GM23338 (cell line): ENCODE data around the gene SPTA1. TPM values are rescaled to one million over a fixed set of nuclear protein-coding genes. Genes with fewer than 3 reads are reported as not detected.

Experiments used
- ATAC-seq: fragments of 200-7000 bp; cut with Tn5 transposase; 3 replicates; pipeline ENCODE4 v1.9.1; 2020
- DNase-seq: peaks from one replicate; pipeline ENCODE4 v3.0.0-alpha.2; 2015; ENCODE audit warnings: low spot score
- H2AFZ ChIP-seq: fragments of 200-600 bp; sonication (generic); 2 replicates; pipeline ENCODE4 v1.8.0; 2016; ENCODE audit warnings: antibody characterized with exemption, mild to moderate bottlenecking, moderate library complexity
- H3F3A ChIP-seq: fragments of 200-600 bp; sonication (generic); replicated peaks from 2 replicates; pipeline ENCODE4 v1.8.0; 2017; ENCODE audit warnings: antibody characterized with exemption, mixed run types, low read depth
- H3K27ac ChIP-seq: fragments of 200-600 bp; sonication (generic); 2 replicates; pipeline ENCODE4 v1.6.1; 2016; ENCODE audit warnings: low read depth
- H3K27me3 ChIP-seq: fragments of 200-600 bp; sonication (generic); 2 replicates; pipeline ENCODE4 v1.8.0; 2016; ENCODE audit warnings: mild to moderate bottlenecking, mixed run types, moderate library complexity; ENCODE audit not compliant: insufficient read depth
- H3K36me3 ChIP-seq: fragments of 200-600 bp; sonication (generic); 2 replicates; pipeline ENCODE4 v1.8.0; 2016; ENCODE audit warnings: mild to moderate bottlenecking; ENCODE audit not compliant: insufficient read depth
- H3K4me1 ChIP-seq: fragments of 200-600 bp; sonication (generic); 2 replicates; pipeline ENCODE4 v1.8.0; 2016; ENCODE audit warnings: mild to moderate bottlenecking, moderate library complexity; ENCODE audit not compliant: insufficient read depth
- H3K4me2 ChIP-seq: fragments of 200-600 bp; sonication (generic); 2 replicates; pipeline ENCODE4 v1.7.1; 2017; ENCODE audit warnings: mixed run types
- H3K4me3 ChIP-seq: fragments of 200-600 bp; sonication (generic); 2 replicates; pipeline ENCODE4 v1.6.1; 2016; ENCODE audit warnings: mixed run types
- H3K79me2 ChIP-seq: fragments of 200-600 bp; sonication (generic); replicated peaks from 2 replicates; pipeline ENCODE4 v1.8.0; 2017; ENCODE audit warnings: mild to moderate bottlenecking; ENCODE audit not compliant: insufficient read depth
- H3K9me2 ChIP-seq: fragments of 200-600 bp; sonication (generic); 2 replicates; pipeline ENCODE4 v1.8.0; 2017; ENCODE audit not compliant: insufficient read depth
- H4K20me1 ChIP-seq: fragments of 200-600 bp; sonication (generic); replicated peaks from 2 replicates; pipeline ENCODE4 v1.8.0; 2017; ENCODE audit warnings: mild to moderate bottlenecking; ENCODE audit not compliant: insufficient read depth
- H3K27ac Mint-ChIP-seq: 2 replicates; pipeline ENCODE4 v1.8.0; 2020; ENCODE audit warnings: inconsistent platforms, mild to moderate bottlenecking, moderate library complexity, mixed read lengths
- H3K27me3 Mint-ChIP-seq: 3 replicates; pipeline ENCODE4 v1.8.0; 2022; ENCODE audit warnings: low read depth, mild to moderate bottlenecking, moderate library complexity, mixed read lengths, inconsistent platforms; ENCODE audit not compliant: insufficient read depth, poor library complexity
- H3K36me3 Mint-ChIP-seq: 3 replicates; pipeline ENCODE4 v1.8.0; 2021; ENCODE audit warnings: low read depth, mild to moderate bottlenecking, inconsistent platforms, moderate library complexity, mixed read lengths
- H3K4me1 Mint-ChIP-seq: 3 replicates; pipeline ENCODE4 v1.8.0; 2020; ENCODE audit warnings: mild to moderate bottlenecking, inconsistent platforms, mixed read lengths
- H3K4me3 Mint-ChIP-seq: 3 replicates; pipeline ENCODE4 v1.8.0; 2021; ENCODE audit warnings: moderate library complexity, mild to moderate bottlenecking, inconsistent platforms, mixed read lengths
- H3K9me3 Mint-ChIP-seq: 3 replicates; pipeline ENCODE4 v1.8.0; 2020; ENCODE audit warnings: moderate library complexity, mild to moderate bottlenecking, inconsistent platforms, mixed read lengths
- CREB1 ChIP-seq: fragments of 250-450 bp; sonication (Bioruptor Pico); IDR thresholded peaks from 2 replicates; pipeline ENCODE4 v1.5.0; 2020; ENCODE audit warnings: low read depth, mild to moderate bottlenecking, moderate library complexity
- ETS1 ChIP-seq: IDR thresholded peaks from 2 replicates; pipeline ENCODE4 v1.6.1; 2016; ENCODE audit warnings: antibody characterized with exemption
- EZH2phosphoT487 ChIP-seq: fragments of 200-600 bp; sonication (generic); IDR thresholded peaks from one replicate; pipeline ENCODE4 v1.8.1; 2018; ENCODE audit warnings: antibody characterized with exemption; ENCODE audit not compliant: unreplicated experiment
- REST ChIP-seq: IDR thresholded peaks from one replicate; pipeline ENCODE4 v1.6.1; 2018; ENCODE audit warnings: antibody characterized with exemption; ENCODE audit not compliant: unreplicated experiment
- STAT1 ChIP-seq: IDR thresholded peaks from one replicate; pipeline ENCODE4 v1.6.1; 2016; ENCODE audit warnings: antibody characterized with exemption; ENCODE audit not compliant: unreplicated experiment
- ZNF114 ChIP-seq: fragments of 250-450 bp; sonication (Bioruptor Pico); IDR thresholded peaks from 2 replicates; pipeline ENCODE4 v1.5.0; 2020; ENCODE audit warnings: mild to moderate bottlenecking, moderate library complexity
- ZNF331 ChIP-seq: fragments of 250-450 bp; sonication (Bioruptor Pico); IDR thresholded peaks from 2 replicates; pipeline ENCODE4 v1.5.0; 2020; ENCODE audit warnings: low read depth, mild to moderate bottlenecking, moderate library complexity
- polyA plus RNA-seq: library from polyadenylated mRNA; unstranded; fragments of >200 nt; fragmentation: Nextera tagmentation; extraction: Ambion mirVana; gene quantifications from 2 replicates; pipeline ENCODE4 v1.2.1, GENCODE V29; 2016
- total RNA-seq: library from RNA; depleted of rRNA; stranded (reverse); fragments of >200 nt; shearing (Covaris generic); gene quantifications from 2 replicates; pipeline ENCODE4 v1.2.3, GENCODE V29; 2014
- TF ChIP-seq, protein P1 (sequence below): fragments of 250-450 bp; sonication (Bioruptor Pico); IDR thresholded peaks from 2 replicates; pipeline ENCODE4 v1.5.0; 2020; ENCODE audit warnings: mild to moderate bottlenecking, moderate library complexity
- TF ChIP-seq, protein P2 (sequence below), 2 experiments: fragments of 200-600 bp in 1 of 2; sonication (generic) in 1 of 2; conservative IDR thresholded peaks; 2 replicates each; pipeline versions ENCODE4 v1.5.1 to v1.6.1; 2016 to 2017; ENCODE audit warnings: antibody characterized with exemption in 2 of 2, low read depth in 2 of 2, mild to moderate bottlenecking in 2 of 2, moderate library complexity in 1 of 2

Gene SPTA1
- total and polyA plus RNA-seq, 2 experiments from 2014 or later, result not detected

- Histone ChIP-seq H3K4me1 (no peaks in the 10 kb centered on the region), H3K27me3 (no peaks in the 10 kb centered on the region), H4K20me1 (no peaks in the 10 kb centered on the region), H3K4me2 (no peak within 1 kb of the TSS), H2AFZ (no peak within 1 kb of the TSS), H3K36me3 (no peaks in the 10 kb centered on the region), H3K9me2 (no peaks in the 10 kb centered on the region), H3K27ac (no peak within 1 kb of the TSS), H3K4me3 (no peak within 1 kb of the TSS), H3F3A (no peaks in the 10 kb centered on the region), H3K79me2 (no peaks in the 10 kb centered on the region)
- Mint-ChIP-seq H3K27me3 (no peaks in the 10 kb centered on the region), H3K9me3 (no peaks in the 10 kb centered on the region), H3K4me1 (no peaks in the 10 kb centered on the region), H3K36me3 (no peaks in the 10 kb centered on the region), H3K4me3 (no peak within 1 kb of the TSS), H3K27ac (no peak within 1 kb of the TSS)
- DNase-seq, result no peak
- ATAC-seq, result no peak
- no peak for TF ChIP-seq ZNF114 (CRISPR knock-in tag)
- no peak for TF ChIP-seq EZH2phosphoT487
- TF ChIP-seq ZNF331 (CRISPR knock-in tag), result no peak
- TF ChIP-seq REST, result no peak
- TF ChIP-seq, protein P1, sequence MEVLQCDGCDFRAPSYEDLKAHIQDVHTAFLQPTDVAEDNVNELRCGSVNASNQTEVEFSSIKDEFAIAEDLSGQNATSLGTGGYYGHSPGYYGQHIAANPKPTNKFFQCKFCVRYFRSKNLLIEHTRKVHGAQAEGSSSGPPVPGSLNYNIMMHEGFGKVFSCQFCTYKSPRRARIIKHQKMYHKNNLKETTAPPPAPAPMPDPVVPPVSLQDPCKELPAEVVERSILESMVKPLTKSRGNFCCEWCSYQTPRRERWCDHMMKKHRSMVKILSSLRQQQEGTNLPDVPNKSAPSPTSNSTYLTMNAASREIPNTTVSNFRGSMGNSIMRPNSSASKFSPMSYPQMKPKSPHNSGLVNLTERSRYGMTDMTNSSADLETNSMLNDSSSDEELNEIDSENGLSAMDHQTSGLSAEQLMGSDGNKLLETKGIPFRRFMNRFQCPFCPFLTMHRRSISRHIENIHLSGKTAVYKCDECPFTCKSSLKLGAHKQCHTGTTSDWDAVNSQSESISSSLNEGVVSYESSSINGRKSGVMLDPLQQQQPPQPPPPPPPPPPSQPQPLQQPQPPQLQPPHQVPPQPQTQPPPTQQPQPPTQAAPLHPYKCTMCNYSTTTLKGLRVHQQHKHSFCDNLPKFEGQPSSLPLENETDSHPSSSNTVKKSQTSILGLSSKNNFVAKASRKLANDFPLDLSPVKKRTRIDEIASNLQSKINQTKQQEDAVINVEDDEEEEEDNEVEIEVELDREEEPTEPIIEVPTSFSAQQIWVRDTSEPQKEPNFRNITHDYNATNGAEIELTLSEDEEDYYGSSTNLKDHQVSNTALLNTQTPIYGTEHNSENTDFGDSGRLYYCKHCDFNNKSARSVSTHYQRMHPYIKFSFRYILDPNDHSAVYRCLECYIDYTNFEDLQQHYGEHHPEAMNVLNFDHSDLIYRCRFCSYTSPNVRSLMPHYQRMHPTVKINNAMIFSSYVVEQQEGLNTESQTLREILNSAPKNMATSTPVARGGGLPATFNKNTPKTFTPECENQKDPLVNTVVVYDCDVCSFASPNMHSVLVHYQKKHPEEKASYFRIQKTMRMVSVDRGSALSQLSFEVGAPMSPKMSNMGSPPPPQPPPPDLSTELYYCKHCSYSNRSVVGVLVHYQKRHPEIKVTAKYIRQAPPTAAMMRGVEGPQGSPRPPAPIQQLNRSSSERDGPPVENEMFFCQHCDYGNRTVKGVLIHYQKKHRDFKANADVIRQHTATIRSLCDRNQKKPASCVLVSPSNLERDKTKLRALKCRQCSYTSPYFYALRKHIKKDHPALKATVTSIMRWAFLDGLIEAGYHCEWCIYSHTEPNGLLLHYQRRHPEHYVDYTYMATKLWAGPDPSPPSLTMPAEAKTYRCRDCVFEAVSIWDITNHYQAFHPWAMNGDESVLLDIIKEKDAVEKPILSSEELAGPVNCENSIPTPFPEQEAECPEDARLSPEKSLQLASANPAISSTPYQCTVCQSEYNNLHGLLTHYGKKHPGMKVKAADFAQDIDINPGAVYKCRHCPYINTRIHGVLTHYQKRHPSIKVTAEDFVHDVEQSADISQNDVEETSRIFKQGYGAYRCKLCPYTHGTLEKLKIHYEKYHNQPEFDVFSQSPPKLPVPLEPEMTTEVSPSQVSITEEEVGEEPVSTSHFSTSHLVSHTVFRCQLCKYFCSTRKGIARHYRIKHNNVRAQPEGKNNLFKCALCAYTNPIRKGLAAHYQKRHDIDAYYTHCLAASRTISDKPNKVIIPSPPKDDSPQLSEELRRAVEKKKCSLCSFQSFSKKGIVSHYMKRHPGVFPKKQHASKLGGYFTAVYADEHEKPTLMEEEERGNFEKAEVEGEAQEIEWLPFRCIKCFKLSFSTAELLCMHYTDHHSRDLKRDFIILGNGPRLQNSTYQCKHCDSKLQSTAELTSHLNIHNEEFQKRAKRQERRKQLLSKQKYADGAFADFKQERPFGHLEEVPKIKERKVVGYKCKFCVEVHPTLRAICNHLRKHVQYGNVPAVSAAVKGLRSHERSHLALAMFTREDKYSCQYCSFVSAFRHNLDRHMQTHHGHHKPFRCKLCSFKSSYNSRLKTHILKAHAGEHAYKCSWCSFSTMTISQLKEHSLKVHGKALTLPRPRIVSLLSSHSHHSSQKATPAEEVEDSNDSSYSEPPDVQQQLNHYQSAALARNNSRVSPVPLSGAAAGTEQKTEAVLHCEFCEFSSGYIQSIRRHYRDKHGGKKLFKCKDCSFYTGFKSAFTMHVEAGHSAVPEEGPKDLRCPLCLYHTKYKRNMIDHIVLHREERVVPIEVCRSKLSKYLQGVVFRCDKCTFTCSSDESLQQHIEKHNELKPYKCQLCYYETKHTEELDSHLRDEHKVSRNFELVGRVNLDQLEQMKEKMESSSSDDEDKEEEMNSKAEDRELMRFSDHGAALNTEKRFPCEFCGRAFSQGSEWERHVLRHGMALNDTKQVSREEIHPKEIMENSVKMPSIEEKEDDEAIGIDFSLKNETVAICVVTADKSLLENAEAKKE, result no peak
- TF ChIP-seq, protein P2, sequence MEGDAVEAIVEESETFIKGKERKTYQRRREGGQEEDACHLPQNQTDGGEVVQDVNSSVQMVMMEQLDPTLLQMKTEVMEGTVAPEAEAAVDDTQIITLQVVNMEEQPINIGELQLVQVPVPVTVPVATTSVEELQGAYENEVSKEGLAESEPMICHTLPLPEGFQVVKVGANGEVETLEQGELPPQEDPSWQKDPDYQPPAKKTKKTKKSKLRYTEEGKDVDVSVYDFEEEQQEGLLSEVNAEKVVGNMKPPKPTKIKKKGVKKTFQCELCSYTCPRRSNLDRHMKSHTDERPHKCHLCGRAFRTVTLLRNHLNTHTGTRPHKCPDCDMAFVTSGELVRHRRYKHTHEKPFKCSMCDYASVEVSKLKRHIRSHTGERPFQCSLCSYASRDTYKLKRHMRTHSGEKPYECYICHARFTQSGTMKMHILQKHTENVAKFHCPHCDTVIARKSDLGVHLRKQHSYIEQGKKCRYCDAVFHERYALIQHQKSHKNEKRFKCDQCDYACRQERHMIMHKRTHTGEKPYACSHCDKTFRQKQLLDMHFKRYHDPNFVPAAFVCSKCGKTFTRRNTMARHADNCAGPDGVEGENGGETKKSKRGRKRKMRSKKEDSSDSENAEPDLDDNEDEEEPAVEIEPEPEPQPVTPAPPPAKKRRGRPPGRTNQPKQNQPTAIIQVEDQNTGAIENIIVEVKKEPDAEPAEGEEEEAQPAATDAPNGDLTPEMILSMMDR (conservative IDR thresholded peaks at IDR 0.05; ENCODE audit: low read depth in 2 of 2), result no peak
- no peak for TF ChIP-seq STAT1
- no peak for TF ChIP-seq CREB1 (CRISPR knock-in tag)
- no peak for TF ChIP-seq ETS1
These were observed 34.1 kb upstream of the SPTA1 start, which contains the start of gene OR6K3 for GRCh38 chr1:158720620-158721019. Gene OR6K3, minus strand, starts transcription at chr1:158720720. Its CDS starts 2,605 bp downstream, at chr1:158718115.
